B cell (primary cell): ENCODE results near the gene CFAP52. TPM values are rescaled to one million over a fixed set of nuclear protein-coding genes. Genes with fewer than 3 reads are reported as not detected.
"Not testable (repeated sequence)": the region's sequence is repeated elsewhere in the genome, so short reads cannot be mapped to it uniquely, and the experiment has no call there.

Source experiments
- ATAC-seq: fragments of 200-7000 bp; cut with Tn5 transposase; one replicate; pipeline ENCODE4 v1.10.0; 2021; ENCODE audit warnings: low read depth, mild to moderate bottlenecking, moderate number of reproducible peaks, moderate library complexity
- CTCF ChIA-PET: fragments of 350-600 bp; sonication (Branson Sonifier 250); formaldehyde crosslinking; loops from one replicate; lab custom pipeline; 2021; ENCODE audit warnings: antibody characterized with exemption, inconsistent platforms; lab: Charles Lee
- POLR2A ChIA-PET: fragments of 350-600 bp; sonication (Branson Sonifier 250); formaldehyde crosslinking; loops from one replicate; lab custom pipeline; 2021; ENCODE audit warnings: antibody characterized with exemption; lab: Charles Lee
- DNase-seq: peaks from one replicate; pipeline ENCODE4 v3.0.0; 2013
- H2AFZ ChIP-seq: 2 replicates; pipeline ENCODE4 v1.6.1; 2012; ENCODE audit warnings: mild to moderate bottlenecking, low read depth, low read length; ENCODE audit not compliant: insufficient read depth, poor library complexity, severe bottlenecking
- H3K27ac ChIP-seq, 2 donors: 1 replicate in 1 of 2; 2 replicates in 1 of 2; pipeline ENCODE4 v1.5.1; 2012 to 2013; ENCODE audit warnings: low read length in 2 of 2, mild to moderate bottlenecking in 2 of 2, moderate library complexity in 1 of 2
- H3K27me3 ChIP-seq, 4 experiments: fragments of 200-600 bp in 1 of 4; sonication (generic) in 1 of 4; replicated peaks in 1 of 4; 1 replicate in 2 of 4; 2 replicates in 2 of 4; pipeline versions ENCODE4 v1.6.1 to v1.7.0; 2013 to 2016; ENCODE audit warnings: low read length in 3 of 4, mild to moderate bottlenecking in 2 of 4, mixed read lengths in 1 of 4, moderate library complexity in 1 of 4; ENCODE audit not compliant: insufficient read depth in 4 of 4, control insufficient read depth in 3 of 4; ENCODE audit errors: control extremely low read depth in 1 of 4
- H3K36me3 ChIP-seq, 2 experiments: replicated peaks in 1 of 2; 1 replicate in 1 of 2; 2 replicates in 1 of 2; pipeline versions ENCODE4 v1.6.1 to v1.7.1; 2013; ENCODE audit warnings: low read length in 1 of 2; ENCODE audit not compliant: insufficient read depth in 2 of 2, control insufficient read depth in 1 of 2; ENCODE audit errors: control extremely low read depth in 1 of 2, extremely low read depth in 1 of 2
- H3K4me1 ChIP-seq, 2 donors: fragments of 200-600 bp in 1 of 2; sonication (generic) in 1 of 2; 1 replicate in 1 of 2; 2 replicates in 1 of 2; pipeline versions ENCODE4 v1.5.1 to v1.6.1; 2013 to 2017; ENCODE audit warnings: low read length in 2 of 2; ENCODE audit not compliant: control insufficient read depth in 2 of 2, insufficient read depth in 2 of 2
- H3K4me2 ChIP-seq: replicated peaks from 2 replicates; pipeline ENCODE3; 2012; ENCODE audit warnings: mild to moderate bottlenecking, low read depth, low read length; ENCODE audit not compliant: poor library complexity, severe bottlenecking
- H3K4me3 ChIP-seq, 5 experiments: fragments of 200-600 bp in 1 of 5; sonication (generic) in 1 of 5; 1 replicate in 3 of 5; 2 replicates in 2 of 5; pipeline versions ENCODE4 v1.5.1 to v1.7.0; 2011 to 2016; ENCODE audit warnings: low read length in 4 of 5, mild to moderate bottlenecking in 4 of 5, low read depth in 2 of 5, control low read depth in 1 of 5, moderate library complexity in 1 of 5; ENCODE audit not compliant: insufficient read depth in 1 of 5; ENCODE audit errors: control extremely low read depth in 1 of 5, extremely low read depth in 1 of 5
- H3K79me2 ChIP-seq: fragments of 200-600 bp; sonication (generic); one replicate; pipeline ENCODE4 v1.6.0; 2016; ENCODE audit warnings: low read length; ENCODE audit not compliant: control insufficient read depth, insufficient read depth
- H3K9ac ChIP-seq: fragments of 200-600 bp; sonication (generic); 2 replicates; pipeline ENCODE4 v1.6.1; 2017; ENCODE audit warnings: mild to moderate bottlenecking, low read length, moderate library complexity
- H3K9me3 ChIP-seq, 3 donors: one replicate each; pipeline versions ENCODE4 v1.6.1 to v1.7.1; 2013; ENCODE audit warnings: low read length in 2 of 3; ENCODE audit not compliant: control insufficient read depth in 2 of 3, insufficient read depth in 1 of 3; ENCODE audit errors: control extremely low read depth in 1 of 3
- H4K20me1 ChIP-seq: 2 replicates; pipeline ENCODE4 v1.6.0; 2012; ENCODE audit warnings: mild to moderate bottlenecking, low read length; ENCODE audit not compliant: insufficient read depth, control insufficient read depth, poor library complexity, severe bottlenecking
- H3K27ac Mint-ChIP-seq: one replicate; pipeline ENCODE4 v1.8.0; 2021; ENCODE audit warnings: mixed read lengths
- H3K27me3 Mint-ChIP-seq: one replicate; pipeline ENCODE4 v1.8.0; 2021; ENCODE audit warnings: mixed read lengths
- H3K4me1 Mint-ChIP-seq: one replicate; pipeline ENCODE4 v1.8.0; 2021; ENCODE audit warnings: mixed read lengths
- H3K4me3 Mint-ChIP-seq: one replicate; pipeline ENCODE4 v1.8.0; 2021; ENCODE audit warnings: mixed read lengths
- H3K9me3 Mint-ChIP-seq: one replicate; pipeline ENCODE4 v1.8.0; 2022; ENCODE audit warnings: mixed read lengths; ENCODE audit not compliant: insufficient read depth
- CTCF ChIP-seq: fragments of 200-600 bp; IDR thresholded peaks from one replicate; pipeline ENCODE4 v1.8.0; 2022; ENCODE audit warnings: antibody characterized with exemption, mild to moderate bottlenecking
- EZH2 ChIP-seq: IDR thresholded peaks from 2 replicates; pipeline ENCODE4 v1.6.1; 2012; ENCODE audit warnings: borderline replicate concordance, low read depth, mild to moderate bottlenecking, moderate library complexity, low read length; ENCODE audit not compliant: insufficient read depth, poor library complexity, severe bottlenecking
- WGBS: methylation state at CpG from one replicate; pipeline ENCODE4 v1.1.5; 2013; ENCODE audit warnings: missing lambda C conversion rate; ENCODE audit not compliant: insufficient coverage; 5-methylcytosine and 5-hydroxymethylcytosine counted together
- intact Hi-C: fragments of 100-400 bp; cut with micrococcal nuclease; formaldehyde crosslinking; loops from one replicate; pipeline ENCODE4 v1.10.0; 2022
- polyA plus RNA-seq: library from polyadenylated mRNA; depleted of rRNA; stranded (reverse); fragments of >200 nt; gene quantifications from 2 replicates; pipeline ENCODE4 v1.2.3, GENCODE V29; 2012
- total RNA-seq, 2 donors: library from RNA; stranded (reverse); fragments of 120-200 nt in 1 of 2; gene quantifications; 1 replicate in 1 of 2; 2 replicates in 1 of 2; pipeline versions ENCODE4 v1.2.3 to v1.2.4, GENCODE V29; 2013 to 2022

CFAP52 gene
- total and polyA plus RNA-seq, 2 donors (not counting 1 experiment from before 2014, with no cell fraction given), result not detected

- no peak overlapping the region for H3K27ac ChIP-seq
- H3K4me3 ChIP-seq, result no peak overlapping the region
- no peak overlapping the region for H3K4me2 ChIP-seq
- no peak overlapping the region for H2AFZ ChIP-seq
- intact Hi-C loops, result no loop called here
- Mint-ChIP-seq H3K9me3 (no peaks in the 10 kb centered on the region), H3K27me3 (no peaks in the 10 kb centered on the region), H3K27ac (no peak overlapping the region), H3K4me3 (no peak overlapping the region), H3K4me1 (no peaks in the 10 kb centered on the region)
- 100% methylated on average over 1 of the region's 4 CpGs for WGBS
- peaks cover 1 to 11% of the 10 kb centered on the region in 2 experiments for H3K36me3 ChIP-seq
- no peaks in the 10 kb centered on the region for H3K4me1 ChIP-seq
- TF ChIP-seq EZH2 (no peak), CTCF (no peak)
- H3K9me3 ChIP-seq, result no peaks in the 10 kb centered on the region
- H3K79me2 ChIP-seq, result peaks cover 3% of the 10 kb centered on the region
- POLR2A ChIA-PET, result no interaction called here
- ATAC-seq (no peak), DNase-seq (no peak)
- H3K27me3 ChIP-seq, result no peaks in the 10 kb centered on the region
- CTCF ChIA-PET, result interaction anchor here (1.5 kb wide), 1 partner anchor 23 kb away, joined by 4 read pairs; the partner anchor contains the start of gene CFAP52
- no peaks in the 10 kb centered on the region for H4K20me1 ChIP-seq
- no peak overlapping the region for H3K9ac ChIP-seq
These were observed 22.8 kb upstream of the CFAP52 start for GRCh38 chr17:9553596-9553995.

GRCh38 chr17:9554715-9555114, 21.7 kb upstream of the CFAP52 start:
- H4K20me1 ChIP-seq, H3K27ac Mint-ChIP-seq, H3K4me1 ChIP-seq, H2AFZ ChIP-seq, ATAC-seq, intact Hi-C loops, H3K4me3 ChIP-seq, H3K9me3 ChIP-seq, H3K4me3 Mint-ChIP-seq, H3K9ac ChIP-seq, H3K27ac ChIP-seq, H3K9me3 Mint-ChIP-seq, H3K79me2 ChIP-seq, H3K27me3 ChIP-seq, H3K36me3 ChIP-seq, H3K27me3 Mint-ChIP-seq, H3K4me1 Mint-ChIP-seq, H3K4me2 ChIP-seq, POLR2A ChIA-PET: not testable (repeated sequence)
- peak; percentile 37 for TF ChIP-seq CTCF
- WGBS, result 100% methylated on average over 2 of the region's 6 CpGs
- CTCF ChIA-PET, result interaction anchor here (1.5 kb wide), 1 partner anchor 22 kb away, joined by 4 read pairs; the partner anchor contains the start of gene CFAP52
- DNase-seq, result peak; percentile 40
